HFFc6 (cell line): ENCODE data around the gene DNAH2. TPM values are rescaled to one million over a fixed set of nuclear protein-coding genes. Genes with fewer than 3 reads are reported as not detected.

Source experiments
- DNase-seq: peaks from one replicate; pipeline ENCODE4 v3.0.0-alpha.2; 2018
- H3K27ac Mint-ChIP-seq: 2 replicates; pipeline ENCODE4 v1.8.0; 2020; ENCODE audit warnings: mild to moderate bottlenecking, mixed read lengths
- H3K27me3 Mint-ChIP-seq: 2 replicates; pipeline ENCODE4 v1.8.0; 2021; ENCODE audit warnings: mild to moderate bottlenecking, moderate library complexity, mixed read lengths; ENCODE audit not compliant: insufficient read depth
- H3K36me3 Mint-ChIP-seq: 2 replicates; pipeline ENCODE4 v1.8.0; 2021; ENCODE audit warnings: low read depth, mixed read lengths
- H3K4me1 Mint-ChIP-seq: 2 replicates; pipeline ENCODE4 v1.8.0; 2020; ENCODE audit warnings: low read depth, mixed read lengths
- H3K4me3 Mint-ChIP-seq: 2 replicates; pipeline ENCODE4 v1.8.0; 2020; ENCODE audit warnings: mild to moderate bottlenecking, moderate library complexity, mixed read lengths
- H3K9me3 Mint-ChIP-seq: 2 replicates; pipeline ENCODE4 v1.8.0; 2020; ENCODE audit warnings: mild to moderate bottlenecking, mixed read lengths
- total RNA-seq, 6 experiments: library from RNA; stranded (reverse); fragmentation: NEBNext Ultra II Directional; extraction: Animal tissue kit (Norgen Biotek cat#: 25700); gene quantifications; 2 replicates in 1 of 6; 3 replicates in 5 of 6; pipeline ENCODE4 v1.2.3, GENCODE V29; 2021
- TF ChIP-seq, protein P1 (sequence below): fragments of 200-600 bp; sonication (generic); IDR thresholded peaks from 2 replicates; pipeline ENCODE4 v1.5.0; 2021; ENCODE audit warnings: antibody characterized with exemption, mild to moderate bottlenecking

The DNAH2 gene
- total RNA-seq, 6 experiments from 2014 or later, result not detected

DNA sequence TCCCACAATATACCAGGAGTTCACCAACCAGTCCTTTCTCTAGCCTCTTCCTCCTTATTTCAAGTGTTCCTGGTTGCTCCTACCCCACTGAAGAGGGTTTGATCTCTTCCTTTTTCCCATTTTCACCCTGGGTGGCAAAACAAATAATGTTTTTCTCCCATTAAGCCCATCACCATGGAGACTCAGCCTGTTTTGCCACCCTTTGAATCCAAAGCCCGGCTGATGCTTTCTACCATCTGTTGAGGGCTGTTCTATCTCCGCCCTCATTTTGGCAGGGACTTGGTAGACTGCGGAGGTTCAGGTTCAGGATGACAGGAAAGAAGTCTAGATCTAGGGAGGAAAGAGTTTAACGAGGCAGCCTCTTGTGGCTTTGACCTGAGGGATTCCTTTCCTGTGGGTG is 2.6 kb downstream of the DNAH2 start:
- Mint-ChIP-seq H3K27me3 (peaks cover 35% of the 10 kb centered on the region), H3K27ac (no peak overlapping the region), H3K9me3 (no peaks in the 10 kb centered on the region), H3K4me1 (peaks cover 7% of the 10 kb centered on the region), H3K4me3 (no peak overlapping the region), H3K36me3 (no peaks in the 10 kb centered on the region)
- TF ChIP-seq, protein P1, sequence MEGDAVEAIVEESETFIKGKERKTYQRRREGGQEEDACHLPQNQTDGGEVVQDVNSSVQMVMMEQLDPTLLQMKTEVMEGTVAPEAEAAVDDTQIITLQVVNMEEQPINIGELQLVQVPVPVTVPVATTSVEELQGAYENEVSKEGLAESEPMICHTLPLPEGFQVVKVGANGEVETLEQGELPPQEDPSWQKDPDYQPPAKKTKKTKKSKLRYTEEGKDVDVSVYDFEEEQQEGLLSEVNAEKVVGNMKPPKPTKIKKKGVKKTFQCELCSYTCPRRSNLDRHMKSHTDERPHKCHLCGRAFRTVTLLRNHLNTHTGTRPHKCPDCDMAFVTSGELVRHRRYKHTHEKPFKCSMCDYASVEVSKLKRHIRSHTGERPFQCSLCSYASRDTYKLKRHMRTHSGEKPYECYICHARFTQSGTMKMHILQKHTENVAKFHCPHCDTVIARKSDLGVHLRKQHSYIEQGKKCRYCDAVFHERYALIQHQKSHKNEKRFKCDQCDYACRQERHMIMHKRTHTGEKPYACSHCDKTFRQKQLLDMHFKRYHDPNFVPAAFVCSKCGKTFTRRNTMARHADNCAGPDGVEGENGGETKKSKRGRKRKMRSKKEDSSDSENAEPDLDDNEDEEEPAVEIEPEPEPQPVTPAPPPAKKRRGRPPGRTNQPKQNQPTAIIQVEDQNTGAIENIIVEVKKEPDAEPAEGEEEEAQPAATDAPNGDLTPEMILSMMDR, result no peak
- DNase-seq, result no peak

DNA sequence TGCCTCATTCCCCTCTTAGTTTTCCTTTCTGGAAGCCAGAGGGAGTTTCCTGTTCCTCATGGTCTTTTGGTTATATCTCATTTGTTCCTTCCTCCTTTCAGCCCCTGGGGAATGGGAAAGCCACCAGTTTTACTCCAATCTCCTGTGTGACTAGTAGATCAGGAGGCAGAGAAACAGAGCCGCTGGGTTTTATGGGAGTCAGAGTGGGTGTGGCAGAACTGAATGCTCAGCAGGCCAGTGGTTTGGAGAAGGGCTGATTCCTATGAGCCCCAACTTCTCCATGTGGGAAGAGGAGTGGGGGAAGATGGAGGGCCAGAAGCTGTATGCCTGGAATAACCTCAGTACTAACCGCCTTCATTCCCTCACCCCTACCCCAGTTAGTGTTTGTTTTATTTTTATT is 4.1 kb downstream of the DNAH2 start:
- H3K27me3 Mint-ChIP-seq, result peaks cover 31% of the 10 kb centered on the region
- H3K4me1 Mint-ChIP-seq, result peaks cover 1% of the 10 kb centered on the region
- no peaks in the 10 kb centered on the region for H3K9me3 Mint-ChIP-seq
- TF ChIP-seq, protein P1, result no peak
- no peaks in the 10 kb centered on the region for H3K36me3 Mint-ChIP-seq
- H3K27ac Mint-ChIP-seq, result no peak overlapping the region
- no peak for DNase-seq
- no peak overlapping the region for H3K4me3 Mint-ChIP-seq

DNA sequence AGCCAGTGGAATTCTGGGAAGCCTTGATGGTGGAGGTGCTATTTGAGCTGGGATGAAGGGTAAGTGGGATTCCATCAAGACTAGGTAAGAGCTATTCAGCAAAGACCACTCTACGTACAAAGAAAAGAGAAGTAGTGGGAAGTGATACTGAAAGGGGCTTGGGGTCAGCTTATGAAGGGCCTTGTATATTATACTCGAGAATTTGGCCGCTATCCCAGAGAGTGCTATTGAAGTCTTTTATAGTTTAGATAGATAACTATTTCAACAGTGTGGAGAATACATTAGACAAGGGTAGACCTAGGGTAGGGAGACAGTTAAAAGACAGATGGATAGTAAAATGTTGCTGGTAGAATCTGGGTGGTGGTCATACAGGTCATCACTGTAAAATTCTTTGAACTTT is 10.3 kb downstream of the DNAH2 start:
- no peaks in the 10 kb centered on the region for H3K9me3 Mint-ChIP-seq
- no peak overlapping the region for H3K27ac Mint-ChIP-seq

DNA sequence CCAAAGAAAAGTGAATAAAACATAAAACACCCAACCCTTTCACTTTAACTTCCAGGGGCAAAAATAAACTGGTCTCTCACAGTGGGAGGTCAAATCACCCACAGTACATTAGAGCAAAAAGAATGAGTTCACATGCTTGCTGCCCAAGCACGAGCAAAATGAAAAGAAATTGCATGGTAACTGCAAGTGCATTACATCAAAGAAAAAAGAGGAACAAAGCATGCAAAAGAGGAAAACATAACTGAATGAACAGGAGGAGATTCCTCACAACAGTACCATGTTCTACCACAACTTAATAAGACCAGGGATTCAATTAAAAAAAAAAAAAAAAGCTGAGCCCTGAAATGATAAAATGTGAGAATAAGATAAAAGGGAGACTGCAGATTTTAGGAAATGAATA is 12.3 kb downstream of the DNAH2 start:
- no peak for DNase-seq
- H3K27me3 Mint-ChIP-seq, result peaks cover 29% of the 10 kb centered on the region
- no peaks in the 10 kb centered on the region for H3K9me3 Mint-ChIP-seq
- no peaks in the 10 kb centered on the region for H3K36me3 Mint-ChIP-seq
- TF ChIP-seq, protein P1, result no peak
- no peak overlapping the region for H3K27ac Mint-ChIP-seq
- H3K4me1 Mint-ChIP-seq, result no peaks in the 10 kb centered on the region
- H3K4me3 Mint-ChIP-seq, result no peak overlapping the region

More for the DNA sequence above, 10.3 kb downstream of the DNAH2 start:
- TF ChIP-seq, protein P1, result no peak
- DNase-seq, result no peak
- Mint-ChIP-seq H3K36me3 (no peaks in the 10 kb centered on the region), H3K4me3 (no peak overlapping the region), H3K4me1 (no peaks in the 10 kb centered on the region), H3K27me3 (peaks cover 16% of the 10 kb centered on the region)

DNA sequence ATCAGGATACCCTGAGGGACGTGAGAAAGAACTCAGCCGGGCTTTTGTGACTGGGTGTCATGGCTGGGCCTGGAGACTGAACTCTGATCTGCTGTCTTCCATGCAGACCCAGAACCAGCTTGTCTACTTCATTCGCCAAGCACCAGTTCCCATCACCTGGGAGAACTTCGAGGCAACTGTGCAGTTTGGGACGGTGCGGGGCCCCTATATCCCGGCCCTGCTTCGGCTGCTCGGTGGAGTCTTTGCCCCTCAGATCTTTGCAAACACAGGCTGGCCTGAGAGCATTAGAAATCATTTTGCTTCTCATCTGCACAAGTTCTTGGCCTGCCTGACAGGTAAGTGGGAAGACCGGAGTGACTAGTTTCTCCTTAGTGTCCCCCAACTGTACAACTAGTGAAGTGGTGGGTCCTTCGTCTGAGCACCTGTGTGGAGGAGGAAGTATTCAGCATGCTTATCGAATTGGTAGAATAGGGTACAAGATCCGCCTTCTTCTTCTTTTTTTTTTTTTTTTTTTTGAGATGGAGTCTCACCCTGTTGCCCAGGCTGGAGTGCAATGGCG is 15.5 kb downstream of the DNAH2 start:
- no peak overlapping the region for H3K4me3 Mint-ChIP-seq
- H3K36me3 Mint-ChIP-seq, result no peaks in the 10 kb centered on the region
- no peak for DNase-seq
- TF ChIP-seq, protein P1, result no peak
- no peaks in the 10 kb centered on the region for H3K9me3 Mint-ChIP-seq
- H3K27me3 Mint-ChIP-seq, result peaks cover 46% of the 10 kb centered on the region
- no peaks in the 10 kb centered on the region for H3K4me1 Mint-ChIP-seq
- H3K27ac Mint-ChIP-seq, result no peak overlapping the region

DNA sequence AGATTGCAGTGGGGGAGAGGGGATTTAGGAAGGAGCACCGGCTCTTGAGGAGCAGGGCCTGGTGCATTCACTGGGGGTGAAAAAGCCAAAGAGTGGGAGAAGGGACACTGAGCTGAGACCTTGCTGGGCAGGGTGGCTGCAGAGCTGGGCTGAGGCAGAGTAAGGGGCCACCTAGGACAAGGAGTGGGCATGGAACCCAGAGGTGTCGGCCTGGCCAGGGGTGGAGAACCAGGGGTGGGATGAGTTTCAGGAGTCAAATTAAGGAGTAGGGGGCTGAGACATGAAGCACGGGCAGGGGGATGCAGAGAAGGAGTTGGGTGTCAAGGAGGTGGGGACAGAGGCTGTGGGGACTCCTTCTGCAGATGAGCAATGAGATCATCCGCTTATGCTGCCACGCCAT is 20.1 kb downstream of the DNAH2 start:
- Mint-ChIP-seq H3K4me1 (no peaks in the 10 kb centered on the region), H3K27ac (no peak overlapping the region), H3K36me3 (no peaks in the 10 kb centered on the region), H3K27me3 (peaks cover 57% of the 10 kb centered on the region), H3K4me3 (no peak overlapping the region), H3K9me3 (no peaks in the 10 kb centered on the region)
- TF ChIP-seq, protein P1, result no peak
- DNase-seq, result no peak
